Muscle layer of colon (tissue), 2 donors: ENCODE measurements around the gene RPL9.
"Not testable (repeated sequence)": the region's sequence is repeated elsewhere in the genome, so short reads cannot be mapped to it uniquely, and the experiment has no call there.

ENCODE experiments used
- H3K27ac ChIP-seq: one replicate; pipeline ENCODE4 v1.7.0; 2013; ENCODE audit warnings: low read depth, mild to moderate bottlenecking, low read length, moderate library complexity
- H3K27me3 ChIP-seq, 2 donors: one replicate each; pipeline ENCODE4 v1.7.0; 2013; ENCODE audit warnings: low read length in 2 of 2, mild to moderate bottlenecking in 2 of 2; ENCODE audit not compliant: insufficient read depth in 2 of 2, control insufficient read depth in 1 of 2
- H3K36me3 ChIP-seq: one replicate; pipeline ENCODE4 v1.7.0; 2013; ENCODE audit warnings: mild to moderate bottlenecking, low read length; ENCODE audit not compliant: insufficient read depth
- H3K4me1 ChIP-seq: one replicate; pipeline ENCODE4 v1.7.0; 2013; ENCODE audit warnings: mild to moderate bottlenecking, low read length; ENCODE audit not compliant: insufficient read depth
- H3K4me3 ChIP-seq, 2 donors: one replicate each; pipeline ENCODE4 v1.7.0; 2013; ENCODE audit warnings: low read length in 2 of 2, low read depth in 1 of 2, mild to moderate bottlenecking in 1 of 2, moderate library complexity in 1 of 2
- H3K9ac ChIP-seq: one replicate; pipeline ENCODE4 v1.7.0; 2013; ENCODE audit warnings: low read length
- H3K9me3 ChIP-seq: one replicate; pipeline ENCODE4 v1.7.0; 2013; ENCODE audit warnings: mild to moderate bottlenecking, low read length
- donor health status: abdominal sarcoma.
- donor health status: Adenocarcinoma of cecum.

Gene RPL9

GRCh38 chr4:39458505-39459300, at the start of gene RPL9, which contains the start of gene LIAS:
TSS of gene RPL9 (minus strand) at chr4:39458922. CDS start at chr4:39458439, 483 bp downstream.
TSS of gene LIAS (plus strand) at chr4:39459056. CDS start at chr4:39459118, 62 bp downstream.
- peaks cover 21% of the 10 kb centered on the region for H3K4me1 ChIP-seq
- peaks cover 38% of the 10 kb centered on the region for H3K36me3 ChIP-seq
- H3K9ac ChIP-seq = peak within 1 kb of the TSS; percentile 99
- H3K27me3 ChIP-seq = no peaks in the 10 kb centered on the region
- H3K27ac ChIP-seq = peak within 1 kb of the TSS; percentile 98
- no peaks in the 10 kb centered on the region for H3K9me3 ChIP-seq
- H3K4me3 ChIP-seq = peak within 1 kb of the TSS; percentile 90 to 93

DNA sequence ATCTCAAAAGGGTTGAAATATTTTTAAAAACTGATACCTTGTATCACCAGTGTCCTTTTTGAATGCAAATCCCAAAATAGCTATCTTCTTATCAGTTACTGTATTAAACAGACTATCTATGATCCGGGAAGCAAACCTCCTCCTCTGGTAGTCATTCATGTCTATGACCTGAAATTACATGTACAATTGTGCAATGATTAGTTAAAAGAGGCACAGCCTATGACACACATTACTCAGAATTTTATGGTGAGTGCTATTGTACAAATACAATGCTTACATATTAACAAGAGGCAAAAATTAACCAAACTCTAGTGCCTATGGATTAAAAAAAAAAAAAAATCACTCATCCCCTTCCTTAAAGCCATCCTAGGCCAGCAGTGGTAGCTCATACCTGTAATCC, 46.9 kb upstream of the RPL9 start:
- peaks cover 60% of the 10 kb centered on the region for H3K36me3 ChIP-seq
- no peak overlapping the region for H3K27ac ChIP-seq
- H3K4me1 ChIP-seq = no peaks in the 10 kb centered on the region
- no peak overlapping the region for H3K9ac ChIP-seq
- no peak overlapping the region for H3K4me3 ChIP-seq
- no peaks in the 10 kb centered on the region for H3K9me3 ChIP-seq
- no peaks in the 10 kb centered on the region for H3K27me3 ChIP-seq

DNA sequence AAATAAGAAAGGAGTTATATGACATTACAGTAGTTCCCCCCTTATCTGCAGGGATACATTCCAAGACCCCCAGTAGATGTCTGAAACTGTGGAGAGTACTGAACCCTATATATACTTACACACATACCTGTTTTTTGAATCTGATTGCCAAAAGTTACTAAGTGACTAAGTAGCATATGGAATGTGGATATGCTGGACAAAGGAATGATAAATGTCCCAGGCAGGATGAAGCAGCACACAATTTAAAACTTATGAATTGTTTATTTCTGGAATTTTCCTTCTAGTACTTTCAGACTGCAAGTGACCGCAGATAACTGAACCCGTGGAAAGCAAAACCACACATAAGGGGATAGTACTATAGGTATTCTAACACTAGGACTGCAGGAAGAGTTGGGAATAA, 45.8 kb upstream of the RPL9 start:
- H3K9me3 ChIP-seq = no peaks in the 10 kb centered on the region
- no peak overlapping the region for H3K27ac ChIP-seq
- no peaks in the 10 kb centered on the region for H3K27me3 ChIP-seq
- no peaks in the 10 kb centered on the region for H3K4me1 ChIP-seq
- no peak overlapping the region for H3K9ac ChIP-seq
- no peak overlapping the region for H3K4me3 ChIP-seq
- peaks cover 50% of the 10 kb centered on the region for H3K36me3 ChIP-seq

- H3K27me3 ChIP-seq, H3K27ac ChIP-seq, H3K9ac ChIP-seq: not testable (repeated sequence)
These were observed 43.9 kb upstream of the RPL9 start for GRCh38 chr4:39502664-39503035.

GRCh38 chr4:39502019-39502663, 43.4 kb upstream of the RPL9 start:
- Histone ChIP-seq H3K9me3 (no peaks in the 10 kb centered on the region), H3K36me3 (peaks cover 36% of the 10 kb centered on the region), H3K27ac (no peak overlapping the region), H3K4me1 (no peaks in the 10 kb centered on the region), H3K9ac (no peak overlapping the region), H3K4me3 (no peak overlapping the region), H3K27me3 (no peaks in the 10 kb centered on the region)

More at GRCh38 chr4:39502664-39503035, 43.9 kb upstream of the RPL9 start:
- not testable (repeated sequence) for H3K4me1 ChIP-seq, H3K9me3 ChIP-seq, H3K4me3 ChIP-seq
- peaks cover 40% of the 10 kb centered on the region for H3K36me3 ChIP-seq

- Histone ChIP-seq H3K4me3 (no peak overlapping the region), H3K4me1 (no peaks in the 10 kb centered on the region), H3K27ac (no peak overlapping the region), H3K9ac (no peak overlapping the region), H3K9me3 (no peaks in the 10 kb centered on the region), H3K27me3 (no peaks in the 10 kb centered on the region), H3K36me3 (peaks cover 20% of the 10 kb centered on the region)
These were observed 40.0 kb upstream of the RPL9 start for GRCh38 chr4:39498727-39499020.

DNA sequence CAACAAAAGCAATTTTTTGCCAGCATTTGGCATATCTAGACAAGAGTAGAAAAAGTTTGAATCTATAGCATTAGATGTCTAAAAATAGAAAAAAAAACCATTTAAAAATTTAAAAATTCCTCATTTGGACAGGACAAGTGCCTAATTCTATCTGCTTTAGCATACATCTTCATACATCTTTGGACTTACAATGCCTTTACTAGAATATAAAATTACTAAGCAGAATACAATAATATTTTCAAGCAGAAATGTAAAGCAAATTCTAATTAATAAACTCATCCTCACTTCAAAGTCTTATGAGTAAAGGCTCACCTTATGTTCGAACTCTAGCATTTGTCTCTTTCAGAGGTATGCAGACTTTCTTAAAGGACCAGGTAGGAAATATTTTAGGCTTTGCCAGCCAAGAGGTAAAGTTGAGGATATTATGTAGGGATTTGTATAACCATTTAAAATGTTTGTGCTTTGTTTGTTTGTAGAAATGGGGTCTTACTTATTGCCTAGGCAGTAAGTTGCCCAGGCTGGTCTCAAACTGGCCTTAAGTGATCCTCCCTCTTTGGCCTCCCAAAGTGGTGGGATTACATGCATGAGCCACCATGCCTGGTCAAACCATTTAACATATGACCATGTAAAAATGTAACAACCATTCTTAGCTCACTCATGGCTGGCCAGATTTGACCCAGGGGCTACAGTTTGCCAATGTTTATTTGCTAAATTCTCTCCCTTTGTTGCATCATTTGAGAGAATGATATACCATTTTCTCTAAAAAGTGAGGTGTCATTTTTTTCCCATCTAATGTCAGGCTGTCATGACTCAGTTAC, 39.4 kb upstream of the RPL9 start:
- Histone ChIP-seq H3K9me3 (no peaks in the 10 kb centered on the region), H3K36me3 (peaks cover 14% of the 10 kb centered on the region), H3K27me3 (no peaks in the 10 kb centered on the region), H3K4me1 (no peaks in the 10 kb centered on the region), H3K27ac (no peak overlapping the region), H3K9ac (no peak overlapping the region), H3K4me3 (no peak overlapping the region)

GRCh38 chr4:39495446-39496213, 36.9 kb upstream of the RPL9 start:
- H3K27ac ChIP-seq = no peak overlapping the region
- no peak overlapping the region for H3K4me3 ChIP-seq
- peaks cover 7% of the 10 kb centered on the region for H3K36me3 ChIP-seq
- H3K9me3 ChIP-seq = no peaks in the 10 kb centered on the region
- H3K4me1 ChIP-seq = no peaks in the 10 kb centered on the region
- H3K9ac ChIP-seq = no peak overlapping the region
- H3K27me3 ChIP-seq = no peaks in the 10 kb centered on the region

DNA sequence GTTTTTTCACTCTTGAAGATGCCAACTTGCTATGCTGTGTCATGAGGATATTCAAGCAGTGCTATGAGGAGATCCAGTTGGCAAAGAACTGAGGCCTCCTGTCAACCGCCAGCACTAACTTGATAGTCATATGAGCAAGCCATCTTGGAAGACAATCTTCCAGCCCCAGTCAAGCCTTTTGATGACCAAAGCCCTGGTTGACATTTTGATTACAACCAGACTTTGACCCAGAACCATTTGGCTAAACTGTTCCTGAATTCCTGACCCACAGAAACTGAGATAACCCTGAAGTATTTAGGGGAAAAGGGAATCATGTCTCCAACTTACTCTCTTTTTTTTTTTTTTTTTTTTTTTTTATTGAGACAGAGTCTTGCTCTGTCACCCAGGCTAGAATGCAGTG, 35.6 kb upstream of the RPL9 start:
- H3K36me3 ChIP-seq = peaks cover 7% of the 10 kb centered on the region
- H3K4me3 ChIP-seq = no peak overlapping the region
- H3K4me1 ChIP-seq = no peaks in the 10 kb centered on the region
- no peak overlapping the region for H3K9ac ChIP-seq
- H3K27me3 ChIP-seq = no peaks in the 10 kb centered on the region
- no peaks in the 10 kb centered on the region for H3K9me3 ChIP-seq
- H3K27ac ChIP-seq = no peak overlapping the region

DNA sequence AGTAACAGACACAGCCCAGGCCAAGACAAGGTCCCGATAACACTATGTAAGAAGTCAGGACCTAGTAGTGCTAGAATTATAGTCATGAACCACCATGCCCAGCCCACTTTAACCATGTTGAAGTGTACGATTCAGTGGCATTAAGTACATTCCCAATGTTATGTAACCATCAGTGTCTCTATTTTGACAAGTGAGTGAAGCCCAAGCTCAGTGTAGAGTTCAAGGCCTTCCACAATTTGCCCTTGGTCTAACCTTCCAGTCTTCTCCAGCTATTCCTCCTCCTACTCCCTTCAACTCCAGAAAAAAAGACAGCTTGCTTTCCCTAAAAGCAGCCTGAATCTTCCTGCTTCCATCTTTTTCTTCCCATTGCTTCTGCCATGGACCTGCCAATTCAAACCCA, 31.6 kb upstream of the RPL9 start:
- Histone ChIP-seq H3K27me3 (no peaks in the 10 kb centered on the region), H3K9ac (no peak overlapping the region), H3K4me1 (no peaks in the 10 kb centered on the region), H3K27ac (no peak overlapping the region), H3K9me3 (no peaks in the 10 kb centered on the region), H3K4me3 (no peak overlapping the region), H3K36me3 (no peaks in the 10 kb centered on the region)

DNA sequence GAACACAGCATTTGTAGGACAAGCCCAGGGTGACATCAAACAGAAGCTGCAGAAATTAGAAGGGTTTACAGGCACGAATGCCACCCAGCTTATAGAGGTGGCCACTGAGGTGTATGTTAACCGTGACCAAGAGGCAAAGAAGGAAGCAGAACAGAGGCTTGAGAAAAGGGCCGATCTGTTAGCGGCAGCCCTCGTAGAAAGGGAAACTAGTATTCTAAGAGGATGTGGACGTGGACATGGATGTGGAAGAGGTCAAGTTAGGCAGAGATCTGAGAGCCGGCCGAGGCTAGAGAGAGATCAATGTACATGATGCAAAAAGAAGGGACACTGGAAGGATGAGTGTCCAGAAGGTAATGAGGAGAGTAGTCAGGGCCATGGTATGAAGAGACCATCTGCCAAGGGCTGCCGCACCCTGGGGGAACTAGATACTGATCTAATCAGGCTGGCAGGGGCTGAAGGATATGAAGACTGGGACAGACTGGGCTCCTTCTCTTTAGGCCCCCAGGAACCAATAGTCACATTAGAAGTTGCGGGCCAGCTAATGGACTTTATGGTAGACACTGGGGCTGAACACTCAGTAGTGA, 27.6 kb upstream of the RPL9 start:
- Histone ChIP-seq H3K9me3 (no peaks in the 10 kb centered on the region), H3K4me1 (no peaks in the 10 kb centered on the region), H3K27ac (no peak overlapping the region), H3K27me3 (no peaks in the 10 kb centered on the region), H3K9ac (no peak overlapping the region), H3K4me3 (no peak overlapping the region), H3K36me3 (no peaks in the 10 kb centered on the region)
